Measurements from ENCODE around the gene KCNH5. TPM values are rescaled to one million over a fixed set of nuclear protein-coding genes. Genes with fewer than 3 reads are reported as not detected.
"Not testable (repeated sequence)": the region's sequence is repeated elsewhere in the genome, so short reads cannot be mapped to it uniquely, and the experiment has no call there.

Gene KCNH5
- total and polyA plus RNA-seq, 8 donors = 0.04 to 0.11 (median 0.11) TPM; not detected in 4

GRCh38 chr14:62866376-62866775 lies 178.9 kb downstream of the KCNH5 start:
- Histone ChIP-seq H3K27me3 (no peaks in the 10 kb centered on the region), H3K36me3 (no peaks in the 10 kb centered on the region), H3K4me1 (no peaks in the 10 kb centered on the region), H3K9me3 (peaks cover 0 to 10% of the 10 kb centered on the region in 2 donors), H3K4me3 (no peak overlapping the region), H3K27ac (no peak overlapping the region)
- intact Hi-C loops (cut with DNase I) = no loop called here
- no peak for TF ChIP-seq CTCF (IDR thresholded peaks at IDR 0.05)
- DNase-seq (no peak), ATAC-seq (no peak)

DNA sequence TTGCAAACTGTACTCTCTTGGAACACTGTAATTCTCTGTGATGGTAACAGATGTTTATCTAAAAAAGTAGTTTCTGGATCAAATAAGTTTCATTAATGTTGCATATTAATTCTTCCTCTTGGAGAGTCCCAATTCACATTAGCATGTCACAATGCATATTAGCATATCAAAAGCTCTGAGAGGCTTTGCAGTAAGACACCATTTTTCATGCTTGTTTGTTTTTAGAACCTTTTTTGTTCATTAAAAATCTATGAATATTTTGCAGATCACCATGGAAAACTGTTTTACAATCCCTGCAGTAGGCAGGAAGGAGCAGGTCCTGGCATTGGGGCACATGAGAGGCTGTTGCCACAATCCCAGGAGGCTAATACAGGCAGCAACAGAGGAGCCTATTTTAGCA lies 180.7 kb downstream of the KCNH5 start:
- DNase-seq = no peak
- Histone ChIP-seq H3K27me3 (no peaks in the 10 kb centered on the region), H3K4me1 (no peaks in the 10 kb centered on the region), H3K36me3 (no peaks in the 10 kb centered on the region), H3K27ac (no peak overlapping the region), H3K9me3 (peaks cover 0 to 10% of the 10 kb centered on the region in 2 donors), H3K4me3 (no peak overlapping the region)
- ATAC-seq = no peak
- no peak for TF ChIP-seq CTCF (IDR thresholded peaks at IDR 0.05)
- intact Hi-C loops (cut with DNase I) = no loop called here

DNA sequence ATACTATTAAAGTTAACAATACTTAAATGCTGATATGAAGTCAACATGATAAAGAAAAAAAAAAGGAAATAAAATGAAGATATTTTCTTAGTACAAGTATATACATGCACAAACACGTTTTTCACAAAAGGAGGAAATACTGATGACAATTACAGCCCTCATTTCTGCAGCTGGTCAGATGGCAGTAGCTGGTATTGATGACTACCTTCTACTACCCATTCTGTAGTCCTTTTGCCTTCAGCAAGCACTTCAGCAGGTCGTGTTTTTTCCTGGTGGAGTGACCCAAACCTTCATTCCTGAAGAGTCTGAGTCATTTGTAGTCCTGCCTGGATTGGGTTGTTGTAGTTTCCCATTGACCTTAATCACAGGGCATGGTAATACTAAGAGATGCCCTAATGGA lies 187.2 kb downstream of the KCNH5 start:
- intact Hi-C loops (cut with DNase I); H3K27me3 ChIP-seq; H3K4me1 ChIP-seq; H3K9me3 ChIP-seq; H3K4me3 ChIP-seq; ATAC-seq; H3K36me3 ChIP-seq; DNase-seq; H3K27ac ChIP-seq: not testable (repeated sequence)

DNA sequence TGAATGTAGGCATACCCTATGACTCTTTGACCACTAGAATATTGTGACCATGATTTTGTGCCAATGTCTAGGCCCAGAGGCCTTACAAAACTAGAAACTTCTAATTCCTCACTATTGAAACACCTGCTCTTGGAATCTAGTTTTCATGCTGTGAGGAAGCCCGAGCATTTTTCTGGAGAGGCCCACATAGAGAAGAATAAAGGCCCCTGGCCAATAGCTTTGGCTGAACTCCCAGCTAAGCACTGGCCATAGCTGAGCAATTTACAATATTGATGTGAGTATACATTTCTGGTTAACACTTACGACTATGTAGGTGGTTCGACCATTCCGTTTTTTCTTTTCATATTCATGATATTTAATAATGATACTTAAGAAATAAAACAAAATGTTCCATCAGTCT lies 190.3 kb downstream of the KCNH5 start:
- Histone ChIP-seq H3K9me3 (no peaks in the 10 kb centered on the region), H3K27me3 (no peaks in the 10 kb centered on the region), H3K4me3 (no peak overlapping the region), H3K27ac (no peak overlapping the region), H3K36me3 (no peaks in the 10 kb centered on the region), H3K4me1 (no peaks in the 10 kb centered on the region)
- no peak for TF ChIP-seq CTCF (IDR thresholded peaks at IDR 0.05)
- no peak for ATAC-seq
- DNase-seq = no peak
- intact Hi-C loops (cut with DNase I) = no loop called here

GRCh38 chr14:62847168-62847567 lies 198.1 kb downstream of the KCNH5 start:
- no peaks in the 10 kb centered on the region for H3K27me3 ChIP-seq
- H3K9me3 ChIP-seq = no peaks in the 10 kb centered on the region
- TF ChIP-seq CTCF (IDR thresholded peaks at IDR 0.05) = no peak

DNA sequence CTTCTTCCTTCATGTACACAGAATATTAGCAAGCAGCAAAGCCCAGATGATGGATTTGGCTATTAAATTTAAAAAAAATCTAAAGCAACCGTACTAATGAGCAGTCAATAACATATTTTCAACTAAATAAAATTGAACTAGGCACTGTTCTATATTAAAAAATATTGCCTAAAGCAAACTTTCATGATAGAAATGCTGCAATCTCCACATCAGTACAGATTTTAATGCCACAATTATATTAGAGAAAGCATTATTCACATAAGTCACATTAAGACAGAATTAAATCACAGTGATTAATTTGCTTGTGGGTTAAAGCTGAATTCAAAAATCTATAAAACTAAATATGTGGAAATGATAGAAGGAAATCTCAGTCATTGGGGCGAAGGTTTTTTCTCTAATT lies 200.7 kb downstream of the KCNH5 start:
- ATAC-seq = no peak
- no peak for DNase-seq
- Histone ChIP-seq H3K4me3 (no peak overlapping the region), H3K36me3 (no peaks in the 10 kb centered on the region), H3K9me3 (no peaks in the 10 kb centered on the region), H3K27ac (no peak overlapping the region), H3K4me1 (no peaks in the 10 kb centered on the region), H3K27me3 (no peaks in the 10 kb centered on the region)
- TF ChIP-seq CTCF (IDR thresholded peaks at IDR 0.05) = no peak
- intact Hi-C loops (cut with DNase I) = no loop called here

More at GRCh38 chr14:62847168-62847567, 198.1 kb downstream of the KCNH5 start:
- H3K4me3 ChIP-seq = no peak overlapping the region
- intact Hi-C loops (cut with DNase I) = no loop called here
- no peak overlapping the region for H3K27ac ChIP-seq
- no peaks in the 10 kb centered on the region for H3K4me1 ChIP-seq
- DNase-seq (no peak), ATAC-seq (no peak)
- no peaks in the 10 kb centered on the region for H3K36me3 ChIP-seq

All from left lung (tissue), 10 donors.